GM21423 (cell line): Measurements from ENCODE around the gene PGLYRP3.

Source experiments
- ATAC-seq: cut with Tn5 transposase; IDR thresholded peaks from one replicate; pipeline ENCODE4 v1.9.1; 2021; ENCODE audit warnings: mild to moderate bottlenecking, moderate library complexity; ENCODE audit not compliant: unreplicated experiment

Gene PGLYRP3, protein sequence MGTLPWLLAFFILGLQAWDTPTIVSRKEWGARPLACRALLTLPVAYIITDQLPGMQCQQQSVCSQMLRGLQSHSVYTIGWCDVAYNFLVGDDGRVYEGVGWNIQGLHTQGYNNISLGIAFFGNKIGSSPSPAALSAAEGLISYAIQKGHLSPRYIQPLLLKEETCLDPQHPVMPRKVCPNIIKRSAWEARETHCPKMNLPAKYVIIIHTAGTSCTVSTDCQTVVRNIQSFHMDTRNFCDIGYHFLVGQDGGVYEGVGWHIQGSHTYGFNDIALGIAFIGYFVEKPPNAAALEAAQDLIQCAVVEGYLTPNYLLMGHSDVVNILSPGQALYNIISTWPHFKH

DNA sequence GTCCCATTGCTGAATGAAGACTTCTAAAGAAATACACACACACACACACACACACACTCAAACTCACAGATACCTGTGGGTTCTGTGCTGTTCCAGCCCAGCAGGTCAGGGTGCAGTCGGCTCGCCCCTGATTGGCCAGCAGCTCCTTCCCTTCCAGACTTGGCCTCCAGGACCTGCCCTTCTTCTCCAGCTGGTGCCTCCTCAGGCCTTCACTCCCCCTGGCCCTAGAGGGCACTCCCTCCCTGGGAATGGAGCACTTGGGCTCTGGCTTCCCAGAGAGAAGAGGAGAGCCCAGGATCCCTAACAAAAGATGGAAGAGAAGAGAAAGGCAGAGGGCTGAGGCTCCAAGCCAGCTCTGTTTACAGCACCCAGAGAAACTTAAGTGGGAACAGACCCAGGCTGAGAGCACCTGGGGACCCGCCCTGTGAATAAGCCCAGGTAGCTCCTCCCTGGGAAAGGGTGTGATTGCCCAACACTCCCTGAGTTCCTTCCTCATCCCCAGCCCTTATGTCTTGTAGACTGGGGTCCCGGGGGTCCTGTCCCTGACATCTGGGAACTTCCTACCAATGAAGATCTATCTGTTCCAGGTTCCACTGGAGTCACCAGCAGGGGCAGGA lies at the start of gene PGLYRP3:
Gene PGLYRP3, minus strand, starts transcription at position 383 of the 617 bp plus-strand sequence. CDS start 2,287 bp downstream, outside the sequence.
- no peak for ATAC-seq

DNA sequence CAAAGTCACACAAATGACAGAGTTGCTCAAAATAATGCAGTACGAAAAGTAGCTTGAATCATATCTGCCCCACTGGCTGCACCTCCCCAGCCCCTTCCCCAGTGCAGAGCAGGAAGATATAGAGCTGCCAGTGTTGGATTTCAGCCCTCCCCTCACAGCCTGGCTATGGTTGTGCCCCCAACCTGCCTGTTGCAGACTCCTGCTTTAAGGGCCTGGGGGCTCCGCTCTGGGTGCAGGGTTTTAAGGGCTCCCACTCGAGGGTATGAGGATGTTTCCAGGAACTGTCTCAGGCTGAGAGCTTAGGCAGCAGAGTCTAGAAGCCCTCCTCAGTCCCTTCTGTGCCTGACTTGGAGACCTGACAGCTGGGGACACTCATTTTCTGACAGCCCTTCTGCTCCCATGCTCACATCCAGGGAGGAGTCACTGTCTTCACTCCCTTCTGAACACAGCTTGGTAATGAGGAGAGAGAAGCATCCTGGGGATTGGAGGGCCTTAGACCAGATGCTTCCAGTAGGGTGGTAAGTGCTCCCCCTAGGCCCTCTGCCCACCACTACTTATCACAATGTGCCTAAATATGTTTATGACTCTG lies 49.5 kb upstream of the PGLYRP3 start:
- no peak for ATAC-seq

DNA sequence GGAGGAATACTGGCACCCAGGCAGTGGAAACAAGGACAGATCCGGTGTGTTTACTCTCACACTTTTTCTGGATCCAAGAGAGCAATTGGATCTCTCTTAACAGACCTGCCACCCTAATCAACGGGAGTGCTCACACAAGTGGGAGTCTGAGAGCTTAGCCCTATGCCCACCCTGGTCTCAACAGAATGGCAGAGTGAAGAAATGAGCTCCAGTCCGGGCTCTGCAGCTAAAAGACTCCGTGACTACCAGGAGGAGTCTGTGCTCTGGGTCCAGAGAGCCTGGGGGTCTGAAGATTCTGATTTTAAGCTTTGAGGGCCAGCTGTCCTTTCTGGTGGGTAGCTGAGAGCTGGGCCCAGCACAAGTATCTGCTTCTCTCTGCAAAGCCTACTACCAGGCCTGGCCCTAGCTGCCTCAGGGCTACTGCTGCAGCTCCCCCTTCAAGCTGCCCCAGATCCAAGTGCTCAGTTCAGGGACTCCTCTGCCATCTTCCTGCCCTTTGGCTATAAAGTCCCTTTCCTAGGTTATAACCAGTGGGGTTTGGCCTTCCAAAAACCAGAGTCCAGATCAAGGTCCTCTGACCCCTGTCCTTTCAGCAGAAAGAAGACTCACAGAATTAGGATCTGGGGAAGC lies 48.8 kb upstream of the PGLYRP3 start:
- no peak for ATAC-seq

DNA sequence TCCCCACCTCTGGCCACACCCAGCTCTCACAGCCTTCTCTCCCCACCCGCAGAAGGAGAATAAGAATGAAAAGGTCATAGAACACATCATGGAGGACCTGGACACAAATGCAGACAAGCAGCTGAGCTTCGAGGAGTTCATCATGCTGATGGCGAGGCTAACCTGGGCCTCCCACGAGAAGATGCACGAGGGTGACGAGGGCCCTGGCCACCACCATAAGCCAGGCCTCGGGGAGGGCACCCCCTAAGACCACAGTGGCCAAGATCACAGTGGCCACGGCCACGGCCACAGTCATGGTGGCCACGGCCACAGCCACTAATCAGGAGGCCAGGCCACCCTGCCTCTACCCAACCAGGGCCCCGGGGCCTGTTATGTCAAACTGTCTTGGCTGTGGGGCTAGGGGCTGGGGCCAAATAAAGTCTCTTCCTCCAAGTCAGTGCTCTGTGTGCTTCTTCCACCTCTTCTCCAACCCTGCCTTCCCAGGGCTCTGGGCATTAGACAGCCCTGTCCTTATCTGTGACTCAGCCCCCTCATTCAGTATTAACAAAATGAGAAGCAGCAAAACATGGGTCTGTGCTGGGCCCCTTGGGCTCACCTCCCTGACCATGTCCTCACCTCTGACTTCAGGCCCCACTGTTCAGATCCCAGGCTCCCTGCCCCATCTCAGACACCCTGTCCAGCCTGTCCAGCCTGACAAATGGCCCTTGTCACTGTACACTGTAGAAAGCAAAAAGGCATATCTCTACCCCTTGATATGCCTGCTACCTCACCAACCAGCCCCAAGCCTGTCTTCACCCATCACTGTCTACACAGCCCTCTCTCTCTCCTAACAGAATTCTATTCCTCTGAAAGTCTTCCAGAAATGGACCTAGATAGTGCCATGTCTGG lies 48.1 kb upstream of the PGLYRP3 start:
- no peak for ATAC-seq

DNA sequence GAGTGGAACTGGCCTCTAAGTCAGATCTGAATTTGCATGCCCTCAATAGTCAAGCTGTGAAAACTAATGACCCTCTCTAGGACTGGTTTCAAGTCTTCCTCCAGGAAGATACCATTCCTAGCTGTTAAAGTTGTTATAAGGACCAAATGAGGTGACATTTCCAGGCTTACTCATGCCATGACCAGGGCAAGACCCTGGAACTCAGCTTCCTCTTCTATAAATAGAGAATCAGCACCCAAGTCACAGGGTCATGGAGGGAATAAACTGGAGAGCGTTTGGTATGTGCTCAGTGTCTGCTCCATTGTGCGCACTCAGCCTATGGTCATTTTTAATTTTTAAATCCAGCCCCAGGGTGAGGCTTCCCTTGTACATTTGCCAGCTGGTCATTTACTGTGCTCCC lies 47.4 kb upstream of the PGLYRP3 start:
- no peak for ATAC-seq

DNA sequence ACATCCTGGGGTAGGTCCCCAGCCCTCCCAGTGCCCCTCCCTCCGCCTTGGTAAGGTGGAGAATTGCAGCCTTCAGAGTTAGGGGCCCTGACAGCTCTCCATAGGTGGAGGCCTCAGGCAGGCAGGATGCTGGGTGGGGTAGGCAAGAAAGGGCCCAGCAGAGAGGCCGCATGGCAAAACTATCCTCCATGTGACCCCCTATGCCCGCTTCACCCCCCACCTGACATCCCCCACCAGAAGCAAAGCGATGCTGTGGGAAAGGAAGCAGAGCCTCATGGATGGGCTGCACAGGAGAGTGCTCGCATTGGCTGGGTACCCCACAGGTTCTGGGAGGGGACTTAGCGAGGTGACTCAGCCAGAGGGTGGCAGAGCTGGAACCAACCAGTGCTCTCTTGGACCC lies 46.5 kb upstream of the PGLYRP3 start:
- ATAC-seq: no peak

DNA sequence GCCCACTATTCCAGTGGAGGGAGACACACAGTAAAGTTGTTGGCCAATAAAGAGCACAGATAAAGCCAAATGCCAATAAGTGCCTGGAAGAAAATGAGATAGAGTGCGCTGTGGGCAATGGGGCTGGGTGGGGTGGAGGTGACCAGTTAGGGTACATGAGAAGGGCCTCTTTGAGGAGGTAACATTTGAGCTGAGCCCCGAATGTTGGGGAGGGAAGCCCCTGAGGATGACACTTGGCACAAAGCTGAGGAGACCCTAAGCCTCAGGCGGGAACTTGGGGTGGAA lies 45.9 kb upstream of the PGLYRP3 start:
- no peak for ATAC-seq

DNA sequence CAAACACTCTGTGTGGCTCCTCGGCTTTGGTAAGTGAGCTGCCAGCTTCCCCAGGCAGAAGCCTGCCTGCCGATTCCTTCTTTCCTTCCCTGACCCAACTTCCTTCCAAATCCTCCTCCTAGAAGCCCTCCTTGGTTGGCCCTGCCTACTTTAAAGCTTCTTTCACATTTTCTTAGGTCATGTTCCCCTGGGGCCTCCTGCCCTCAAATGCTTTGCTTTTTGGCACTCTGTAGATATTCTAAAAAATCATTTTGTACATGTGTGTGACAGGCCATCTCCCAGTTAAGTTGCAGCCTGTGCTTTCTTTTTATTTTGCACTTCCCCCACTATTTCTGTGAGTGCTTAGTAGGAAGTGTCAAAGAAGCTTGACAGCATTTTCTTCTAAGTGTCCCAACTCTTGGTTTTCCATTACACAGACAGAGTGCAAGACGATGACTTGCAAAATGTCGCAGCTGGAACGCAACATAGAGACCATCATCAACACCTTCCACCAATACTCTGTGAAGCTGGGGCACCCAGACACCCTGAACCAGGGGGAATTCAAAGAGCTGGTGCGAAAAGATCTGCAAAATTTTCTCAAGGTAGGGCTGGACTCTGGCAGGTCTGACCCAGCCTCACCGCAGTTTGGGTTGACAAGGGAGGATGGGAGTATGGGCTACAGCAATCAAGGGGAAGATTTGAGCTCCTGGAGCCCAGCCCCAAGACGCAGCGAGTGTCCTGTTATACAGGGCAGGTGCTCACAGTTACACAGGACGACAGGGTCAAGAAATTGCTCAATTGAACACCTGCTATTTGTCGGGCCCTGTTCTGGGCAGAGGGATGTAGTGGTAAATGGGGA lies 45.3 kb upstream of the PGLYRP3 start, which contains the start of gene S100A9:
Gene S100A9, plus strand, starts transcription at position 2 of the 838 bp plus-strand sequence. Its CDS starts 430 bp downstream, at position 432.
- ATAC-seq: no peak

DNA sequence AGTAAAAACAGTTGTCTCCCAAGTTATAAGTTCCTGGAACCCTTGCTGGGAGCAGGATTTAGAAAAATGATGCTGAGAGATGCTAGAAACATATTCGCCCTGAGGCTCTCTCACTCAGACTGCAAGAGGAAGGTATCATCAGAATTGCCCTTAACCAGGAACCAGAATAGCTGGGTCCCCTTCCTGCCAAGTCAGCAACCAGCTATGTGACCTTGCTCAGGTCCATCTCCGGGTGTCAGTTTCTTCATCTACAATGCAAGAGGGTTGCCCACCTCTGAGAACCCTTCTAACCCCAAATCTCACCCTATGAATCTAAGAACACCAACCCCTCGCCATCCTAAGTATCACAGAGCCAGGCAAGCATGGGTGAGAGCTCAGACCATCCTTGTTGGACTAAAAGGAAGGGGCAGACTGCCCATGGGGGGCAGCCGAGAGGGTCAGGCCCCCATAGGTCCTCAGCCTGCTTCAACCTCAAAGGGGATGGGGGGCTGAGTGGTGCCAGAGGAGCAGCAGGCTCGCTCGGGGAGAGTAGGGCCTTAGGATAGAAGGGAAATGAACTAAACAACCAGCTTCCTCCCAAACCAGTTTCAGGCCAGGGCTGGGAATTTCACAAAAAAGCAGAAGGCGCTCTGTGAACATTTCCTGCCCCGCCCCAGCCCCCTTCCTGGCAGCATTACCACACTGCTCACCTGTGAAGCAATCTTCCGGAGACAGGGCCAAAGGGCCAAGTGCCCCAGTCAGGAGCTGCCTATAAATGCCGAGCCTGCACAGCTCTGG lies 44.5 kb upstream of the PGLYRP3 start:
- no peak for ATAC-seq

DNA sequence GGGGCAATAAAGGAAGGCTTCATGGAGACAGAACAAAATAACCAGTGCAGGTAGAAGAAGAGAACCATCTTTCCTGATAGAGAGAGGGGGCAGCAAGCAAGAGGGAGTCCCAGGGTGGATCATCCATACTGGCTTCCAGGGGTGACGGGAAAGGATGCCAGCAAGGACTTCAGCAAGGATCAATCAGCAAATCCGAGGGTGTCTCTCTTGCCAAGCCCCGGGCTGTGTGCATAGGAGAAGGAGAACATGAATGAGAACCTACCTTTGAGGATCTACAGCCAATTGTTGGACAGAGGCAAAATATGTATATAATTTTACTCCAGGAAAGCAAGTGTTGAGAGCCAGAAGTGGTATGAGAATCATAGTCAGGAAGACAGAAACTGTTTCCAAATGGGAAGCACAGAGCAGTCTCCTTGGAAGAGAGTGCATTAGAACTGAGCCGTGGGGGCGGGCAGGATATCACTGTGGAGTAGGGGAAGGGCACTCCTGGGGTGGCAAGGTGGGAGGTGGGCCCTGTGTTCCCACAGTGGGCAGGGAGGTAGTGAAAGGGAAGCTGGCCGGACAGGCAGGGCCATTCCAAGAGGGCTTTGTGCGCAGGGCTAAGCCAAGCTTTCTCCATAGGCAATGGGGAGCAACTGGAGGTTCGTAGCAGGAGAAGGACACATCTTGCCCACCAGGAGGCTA lies 43.8 kb upstream of the PGLYRP3 start:
- ATAC-seq: no peak

DNA sequence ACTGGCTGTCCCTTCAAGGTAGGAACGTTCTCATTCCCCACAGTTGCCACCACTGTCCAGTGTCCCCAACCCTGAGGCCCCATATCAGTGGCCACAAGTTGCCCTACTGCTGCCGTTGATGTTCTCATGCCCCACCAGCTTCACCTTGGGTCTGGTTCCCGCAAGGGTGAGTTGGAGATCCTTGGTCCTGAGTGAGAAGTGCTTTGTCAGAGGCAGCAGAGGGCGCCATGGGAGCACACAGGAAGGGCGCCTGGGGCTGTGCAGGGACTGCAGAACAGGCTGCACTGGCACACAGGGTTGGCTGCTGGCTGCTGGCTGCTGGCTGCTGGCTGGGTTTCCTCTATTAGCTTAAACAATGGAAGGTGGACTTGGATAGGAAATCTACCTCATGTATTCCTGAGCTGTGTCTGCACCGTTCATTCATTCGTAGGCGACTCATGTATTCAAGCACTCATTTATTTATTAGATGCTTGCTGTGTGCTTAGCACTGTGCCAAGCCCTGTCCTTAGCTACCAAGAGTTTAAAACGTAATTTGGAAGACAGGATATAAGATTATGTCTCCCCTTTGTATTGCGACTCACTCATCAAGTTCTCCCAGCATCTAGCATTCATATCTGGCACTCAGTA lies 42.8 kb upstream of the PGLYRP3 start:
- ATAC-seq: no peak

DNA sequence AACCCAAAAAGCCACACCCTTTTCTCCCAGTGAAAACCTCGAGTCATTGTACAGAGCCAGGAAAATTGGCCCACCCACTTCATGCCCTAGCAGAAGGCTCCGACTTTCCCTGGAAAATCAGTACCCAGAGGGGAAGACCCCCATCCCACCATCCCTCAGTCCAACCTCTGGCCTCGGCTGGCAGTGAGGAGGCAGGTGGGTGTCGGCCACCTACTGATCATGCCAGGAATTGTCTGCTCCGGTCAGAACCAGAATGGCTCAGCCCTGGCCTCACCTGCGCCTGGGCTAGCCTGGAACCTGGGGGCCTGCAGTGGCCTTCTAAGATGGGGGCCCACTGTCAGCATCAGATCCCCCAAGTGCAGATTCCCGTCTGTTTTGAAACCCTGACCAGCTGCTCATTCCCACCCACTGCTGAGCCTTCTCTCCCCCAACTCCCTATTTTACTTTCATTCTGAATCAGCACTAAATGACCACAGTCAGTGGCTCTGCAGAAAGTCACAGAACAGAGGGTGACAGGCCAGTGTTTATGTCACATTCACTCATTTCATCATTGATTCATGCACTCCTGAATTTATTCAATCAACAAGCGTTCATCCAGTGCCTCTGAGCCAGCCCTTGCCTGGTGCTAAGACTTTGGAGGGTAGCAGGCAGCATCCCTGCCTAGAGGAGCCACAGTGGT lies 41.9 kb upstream of the PGLYRP3 start:
- ATAC-seq: no peak

DNA sequence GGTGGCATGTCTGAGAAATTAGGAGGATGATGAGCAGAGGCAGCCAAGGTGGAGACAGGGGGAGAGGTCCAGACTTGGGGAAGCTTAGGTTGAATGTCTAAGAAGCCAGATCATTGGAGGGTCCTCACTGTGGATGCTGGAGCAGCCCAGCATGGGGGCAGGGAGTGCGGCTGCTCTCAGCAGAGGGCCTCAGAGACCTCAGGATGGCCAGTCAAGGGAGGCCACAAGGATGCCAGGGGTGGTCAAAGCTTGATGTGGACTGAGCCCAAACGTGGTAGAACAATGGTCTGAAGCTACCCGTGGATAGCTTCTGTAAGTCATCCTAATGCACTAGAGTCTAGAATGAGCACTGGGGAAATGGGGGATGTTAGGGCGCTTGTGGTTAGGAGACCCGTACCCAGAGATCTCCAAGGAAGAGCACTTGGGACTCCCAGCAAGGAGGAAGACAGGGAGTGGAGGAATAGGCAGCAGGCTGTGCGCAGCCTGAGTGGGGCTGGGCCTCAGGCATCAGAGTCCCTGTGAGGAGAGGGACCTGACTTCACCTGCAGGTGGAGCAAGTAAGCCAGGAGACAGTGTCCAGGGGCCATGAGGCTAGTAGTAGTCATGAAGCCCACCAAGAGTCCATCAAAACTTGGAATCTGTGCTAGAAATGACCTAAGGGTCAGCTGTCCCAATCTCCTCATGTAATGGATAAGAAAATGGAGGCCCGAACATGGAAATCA lies 40.6 kb upstream of the PGLYRP3 start:
- ATAC-seq: no peak

DNA sequence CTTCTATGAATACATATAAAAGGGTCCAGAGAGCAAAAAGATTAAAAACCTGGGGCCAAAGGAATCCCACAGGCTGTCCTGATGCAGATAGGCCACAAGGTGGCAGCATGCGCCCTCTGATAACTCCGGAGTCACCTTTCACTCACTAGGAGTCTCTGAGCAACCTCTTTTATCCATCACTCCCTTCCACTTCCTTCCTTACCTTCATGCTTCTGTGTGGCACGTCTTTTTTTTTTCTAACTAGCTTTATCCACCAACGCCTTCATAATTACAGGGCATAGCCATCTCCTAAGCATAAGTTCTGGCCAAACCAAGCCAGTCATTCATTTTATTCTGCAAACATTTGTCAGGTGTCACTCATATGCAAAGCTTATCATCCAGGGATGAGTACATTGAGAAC lies 39.8 kb upstream of the PGLYRP3 start:
- ATAC-seq: no peak

DNA sequence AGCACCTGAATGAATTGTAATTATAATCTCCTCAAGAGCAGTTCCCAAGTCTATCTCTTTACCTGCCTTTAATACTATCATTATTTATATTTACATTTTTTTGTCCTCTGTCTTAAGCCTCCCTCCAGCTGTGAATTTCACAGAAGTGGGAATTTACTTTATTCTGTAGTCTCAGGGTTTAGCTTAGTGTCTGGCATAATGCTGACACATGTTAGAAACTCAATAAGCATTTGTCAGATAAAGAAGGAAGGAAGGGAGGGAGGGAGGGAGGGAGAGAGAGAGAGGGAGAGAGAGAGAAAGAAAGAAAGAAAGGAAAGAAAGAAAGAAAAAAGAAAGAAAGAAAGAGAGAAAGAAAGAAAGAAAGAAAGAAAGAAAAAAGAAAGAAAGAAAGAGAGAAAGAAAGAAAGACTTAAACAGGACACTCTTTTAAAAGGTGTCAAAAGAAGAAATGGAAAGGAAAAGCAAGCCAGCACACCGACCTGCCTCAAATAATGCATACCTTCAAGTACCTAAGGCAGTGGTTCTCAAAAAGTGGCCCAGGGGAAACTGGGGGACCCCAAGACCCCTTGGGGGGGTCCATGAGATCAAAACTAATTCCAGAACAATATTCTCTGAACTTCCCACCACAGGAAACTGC lies 37.7 kb upstream of the PGLYRP3 start:
- no peak for ATAC-seq
